HL-60 (cell line): ENCODE data around the gene MYO5B.

Experiments
- DNase-seq, 2 experiments: peaks; one replicate each; pipeline ENCODE4 v3.0.0-alpha.2; 2010 to 2020; ENCODE audit warnings: low read depth in 1 of 2, low spot score in 1 of 2
- H3K27ac ChIP-seq: fragments of 250-450 bp; sonication (Bioruptor Pico); replicated peaks from 2 replicates; pipeline ENCODE4 v1.5.1; 2020; ENCODE audit warnings: mild to moderate bottlenecking, moderate library complexity
- H3K27me3 ChIP-seq: fragments of 250-450 bp; sonication (Bioruptor Pico); 2 replicates; pipeline ENCODE4 v1.5.1; 2021; ENCODE audit warnings: mild to moderate bottlenecking, moderate library complexity; ENCODE audit not compliant: insufficient read depth, poor library complexity, severe bottlenecking
- H3K4me3 ChIP-seq: replicated peaks from 2 replicates; pipeline ENCODE4 v1.5.1; 2011; ENCODE audit warnings: mild to moderate bottlenecking, control low read depth, low read length; ENCODE audit not compliant: insufficient read depth
- GABPA ChIP-seq: IDR thresholded peaks from 2 replicates; pipeline ENCODE4 v1.6.1; 2012; ENCODE audit warnings: low read depth
- POLR2AphosphoS5 ChIP-seq: IDR thresholded peaks from 2 replicates; pipeline ENCODE4 v1.6.1; 2012; ENCODE audit warnings: low read depth
- SPI1 ChIP-seq: IDR thresholded peaks from 2 replicates; pipeline ENCODE4 v1.6.1; 2012; ENCODE audit warnings: low read depth, mild to moderate bottlenecking, borderline replicate concordance
- TF ChIP-seq, protein P1 (sequence below): IDR thresholded peaks from 2 replicates; pipeline ENCODE4 v1.6.1; 2012; ENCODE audit warnings: low read depth; ENCODE audit not compliant: insufficient replicate concordance
- TF ChIP-seq, protein P2 (sequence below): IDR thresholded peaks from one replicate; pipeline ENCODE4 v1.5.1; 2011; ENCODE audit warnings: low read length, control low read depth, inconsistent platforms; ENCODE audit not compliant: insufficient read depth

Gene MYO5B

DNA sequence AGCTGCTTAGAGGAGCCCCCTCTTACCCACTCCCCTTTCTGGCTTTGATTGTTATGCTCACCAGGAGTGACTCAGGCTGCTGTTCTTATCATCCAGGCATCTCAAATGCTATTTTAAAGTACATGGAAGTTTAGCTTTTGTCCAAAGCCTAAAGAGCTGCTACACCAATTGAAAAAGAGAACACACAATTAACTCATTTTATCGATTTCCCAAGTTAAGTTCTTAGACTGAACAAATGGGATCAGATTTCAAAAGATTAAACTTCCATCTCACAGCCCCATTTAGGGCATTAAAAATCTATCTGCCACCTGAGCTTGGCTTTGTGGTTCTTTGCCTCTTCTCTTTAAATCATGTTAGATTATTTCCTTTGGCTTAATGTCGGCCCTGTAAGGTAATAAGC lies 81.2 kb downstream of the MYO5B start:
- Histone ChIP-seq H3K27me3 (peaks cover 8% of the 10 kb centered on the region), H3K27ac (no peak overlapping the region), H3K4me3 (no peak overlapping the region)
- TF ChIP-seq SPI1 (no peak), GABPA (no peak), POLR2AphosphoS5 (no peak)
- TF ChIP-seq, protein P1, sequence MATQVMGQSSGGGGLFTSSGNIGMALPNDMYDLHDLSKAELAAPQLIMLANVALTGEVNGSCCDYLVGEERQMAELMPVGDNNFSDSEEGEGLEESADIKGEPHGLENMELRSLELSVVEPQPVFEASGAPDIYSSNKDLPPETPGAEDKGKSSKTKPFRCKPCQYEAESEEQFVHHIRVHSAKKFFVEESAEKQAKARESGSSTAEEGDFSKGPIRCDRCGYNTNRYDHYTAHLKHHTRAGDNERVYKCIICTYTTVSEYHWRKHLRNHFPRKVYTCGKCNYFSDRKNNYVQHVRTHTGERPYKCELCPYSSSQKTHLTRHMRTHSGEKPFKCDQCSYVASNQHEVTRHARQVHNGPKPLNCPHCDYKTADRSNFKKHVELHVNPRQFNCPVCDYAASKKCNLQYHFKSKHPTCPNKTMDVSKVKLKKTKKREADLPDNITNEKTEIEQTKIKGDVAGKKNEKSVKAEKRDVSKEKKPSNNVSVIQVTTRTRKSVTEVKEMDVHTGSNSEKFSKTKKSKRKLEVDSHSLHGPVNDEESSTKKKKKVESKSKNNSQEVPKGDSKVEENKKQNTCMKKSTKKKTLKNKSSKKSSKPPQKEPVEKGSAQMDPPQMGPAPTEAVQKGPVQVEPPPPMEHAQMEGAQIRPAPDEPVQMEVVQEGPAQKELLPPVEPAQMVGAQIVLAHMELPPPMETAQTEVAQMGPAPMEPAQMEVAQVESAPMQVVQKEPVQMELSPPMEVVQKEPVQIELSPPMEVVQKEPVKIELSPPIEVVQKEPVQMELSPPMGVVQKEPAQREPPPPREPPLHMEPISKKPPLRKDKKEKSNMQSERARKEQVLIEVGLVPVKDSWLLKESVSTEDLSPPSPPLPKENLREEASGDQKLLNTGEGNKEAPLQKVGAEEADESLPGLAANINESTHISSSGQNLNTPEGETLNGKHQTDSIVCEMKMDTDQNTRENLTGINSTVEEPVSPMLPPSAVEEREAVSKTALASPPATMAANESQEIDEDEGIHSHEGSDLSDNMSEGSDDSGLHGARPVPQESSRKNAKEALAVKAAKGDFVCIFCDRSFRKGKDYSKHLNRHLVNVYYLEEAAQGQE: no peak
- TF ChIP-seq, protein P2, sequence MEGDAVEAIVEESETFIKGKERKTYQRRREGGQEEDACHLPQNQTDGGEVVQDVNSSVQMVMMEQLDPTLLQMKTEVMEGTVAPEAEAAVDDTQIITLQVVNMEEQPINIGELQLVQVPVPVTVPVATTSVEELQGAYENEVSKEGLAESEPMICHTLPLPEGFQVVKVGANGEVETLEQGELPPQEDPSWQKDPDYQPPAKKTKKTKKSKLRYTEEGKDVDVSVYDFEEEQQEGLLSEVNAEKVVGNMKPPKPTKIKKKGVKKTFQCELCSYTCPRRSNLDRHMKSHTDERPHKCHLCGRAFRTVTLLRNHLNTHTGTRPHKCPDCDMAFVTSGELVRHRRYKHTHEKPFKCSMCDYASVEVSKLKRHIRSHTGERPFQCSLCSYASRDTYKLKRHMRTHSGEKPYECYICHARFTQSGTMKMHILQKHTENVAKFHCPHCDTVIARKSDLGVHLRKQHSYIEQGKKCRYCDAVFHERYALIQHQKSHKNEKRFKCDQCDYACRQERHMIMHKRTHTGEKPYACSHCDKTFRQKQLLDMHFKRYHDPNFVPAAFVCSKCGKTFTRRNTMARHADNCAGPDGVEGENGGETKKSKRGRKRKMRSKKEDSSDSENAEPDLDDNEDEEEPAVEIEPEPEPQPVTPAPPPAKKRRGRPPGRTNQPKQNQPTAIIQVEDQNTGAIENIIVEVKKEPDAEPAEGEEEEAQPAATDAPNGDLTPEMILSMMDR: no peak
- no peak for DNase-seq

DNA sequence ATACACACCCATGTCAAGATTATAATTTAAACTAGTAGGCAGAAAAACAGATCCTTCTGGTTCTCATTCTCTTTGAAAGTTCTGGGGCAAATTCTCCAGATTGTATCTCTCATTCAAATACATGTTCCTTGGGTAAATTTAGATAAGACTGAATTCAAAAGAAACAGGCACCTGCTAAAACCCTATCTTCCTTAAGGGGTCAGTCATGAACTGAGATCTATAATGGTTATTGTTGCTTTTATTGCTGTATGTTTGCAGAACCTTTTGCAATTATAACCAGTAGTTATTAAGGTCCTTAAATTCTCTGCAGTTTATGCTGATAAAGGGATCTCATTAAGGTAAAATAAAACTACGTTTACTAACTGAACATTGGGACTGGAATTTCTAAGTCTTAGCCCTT lies 83.5 kb downstream of the MYO5B start:
- Histone ChIP-seq H3K27ac (no peak overlapping the region), H3K27me3 (peaks cover 5% of the 10 kb centered on the region), H3K4me3 (no peak overlapping the region)
- no peak for TF ChIP-seq POLR2AphosphoS5
- no peak for TF ChIP-seq GABPA
- TF ChIP-seq SPI1: no peak
- TF ChIP-seq, protein P2: no peak
- TF ChIP-seq, protein P1: no peak
- DNase-seq: no peak

DNA sequence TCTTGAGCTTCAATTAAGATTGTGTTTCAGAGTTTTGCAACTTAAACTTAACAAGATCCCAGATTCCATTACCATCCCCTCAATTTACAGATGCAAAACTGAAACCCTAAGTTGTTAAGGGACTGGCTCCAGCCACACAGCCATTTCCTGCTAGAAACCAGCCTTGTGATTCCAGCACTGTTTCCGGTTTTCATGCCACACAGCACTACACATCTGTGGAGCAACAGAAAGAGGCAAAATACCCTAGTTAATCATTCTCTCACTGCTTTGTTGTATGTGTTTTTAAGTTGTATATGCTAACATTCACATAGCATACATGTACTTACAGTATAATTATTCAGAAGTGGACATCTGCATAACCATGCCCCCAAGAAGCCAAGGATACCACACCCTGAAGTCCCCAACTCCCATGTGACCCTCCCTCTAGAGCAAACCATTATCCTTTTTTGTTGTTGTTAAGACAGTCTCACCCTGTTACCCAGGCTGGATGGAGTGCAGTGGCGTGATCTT lies 87.4 kb downstream of the MYO5B start:
- TF ChIP-seq, protein P2: no peak
- TF ChIP-seq, protein P1: no peak
- TF ChIP-seq POLR2AphosphoS5 (no peak), GABPA (no peak), SPI1 (no peak)
- H3K27ac ChIP-seq: no peak overlapping the region
- H3K27me3 ChIP-seq: peaks cover 3% of the 10 kb centered on the region
- no peak overlapping the region for H3K4me3 ChIP-seq
- DNase-seq: no peak
